GM19099 (cell line): Measurements from ENCODE around the gene SMG6.
A peak's percentile ranks its signal among the peaks of the same experiment; 100 is the strongest.

Experiments used
- POLR2A ChIP-seq: IDR thresholded peaks from 3 replicates; pipeline ENCODE4 v1.6.1; 2011; ENCODE audit warnings: low read depth; ENCODE audit not compliant: insufficient read length; ENCODE audit errors: extremely low read depth

SMG6 gene

GRCh38 chr17:2106308-2106955 is 197.2 kb downstream of the SMG6 start:
- no peak for TF ChIP-seq POLR2A

- no peak for TF ChIP-seq POLR2A
Measured at GRCh38 chr17:2105663-2106062, 197.9 kb downstream of the SMG6 start.

- TF ChIP-seq POLR2A: no peak
Measured at GRCh38 chr17:2102931-2103809, 200.4 kb downstream of the SMG6 start.

- TF ChIP-seq POLR2A: no peak
Measured at GRCh38 chr17:2101448-2102257, 201.9 kb downstream of the SMG6 start.

GRCh38 chr17:2095536-2095910 is 208.1 kb downstream of the SMG6 start:
- no peak for TF ChIP-seq POLR2A

- no peak for TF ChIP-seq POLR2A
Measured at GRCh38 chr17:2094891-2095535, 208.6 kb downstream of the SMG6 start.

- TF ChIP-seq POLR2A: no peak
Measured at GRCh38 chr17:2093349-2093748, 210.2 kb downstream of the SMG6 start.

- TF ChIP-seq POLR2A: no peak
Measured at GRCh38 chr17:2092253-2092652, 211.3 kb downstream of the SMG6 start.

GRCh38 chr17:2090804-2091534 is 212.6 kb downstream of the SMG6 start:
- TF ChIP-seq POLR2A: no peak

GRCh38 chr17:2090210-2090641 is 213.4 kb downstream of the SMG6 start:
- peak; percentile 15 for TF ChIP-seq POLR2A

- no peak for TF ChIP-seq POLR2A
Measured at GRCh38 chr17:2089021-2089422, 214.6 kb downstream of the SMG6 start.

GRCh38 chr17:2087597-2088211 is 215.9 kb downstream of the SMG6 start:
- TF ChIP-seq POLR2A: no peak

GRCh38 chr17:2086306-2086705 is 217.3 kb downstream of the SMG6 start:
- TF ChIP-seq POLR2A: no peak

- TF ChIP-seq POLR2A: no peak
Measured at GRCh38 chr17:2085648-2085949, 218.0 kb downstream of the SMG6 start.
